Panc1 (cell line): ENCODE measurements around the gene NUBP2.

Source experiments
- POLR2AphosphoS5 ChIP-seq: IDR thresholded peaks from 2 replicates; pipeline ENCODE4 v1.6.1; 2012; ENCODE audit warnings: mild to moderate bottlenecking, low read depth, low read length, moderate library complexity
- TF ChIP-seq, protein P1 (sequence below): fragments of 450-650 bp; IDR thresholded peaks from 2 replicates; pipeline ENCODE4 v1.5.1; 2017; ENCODE audit warnings: mild to moderate bottlenecking

DNA sequence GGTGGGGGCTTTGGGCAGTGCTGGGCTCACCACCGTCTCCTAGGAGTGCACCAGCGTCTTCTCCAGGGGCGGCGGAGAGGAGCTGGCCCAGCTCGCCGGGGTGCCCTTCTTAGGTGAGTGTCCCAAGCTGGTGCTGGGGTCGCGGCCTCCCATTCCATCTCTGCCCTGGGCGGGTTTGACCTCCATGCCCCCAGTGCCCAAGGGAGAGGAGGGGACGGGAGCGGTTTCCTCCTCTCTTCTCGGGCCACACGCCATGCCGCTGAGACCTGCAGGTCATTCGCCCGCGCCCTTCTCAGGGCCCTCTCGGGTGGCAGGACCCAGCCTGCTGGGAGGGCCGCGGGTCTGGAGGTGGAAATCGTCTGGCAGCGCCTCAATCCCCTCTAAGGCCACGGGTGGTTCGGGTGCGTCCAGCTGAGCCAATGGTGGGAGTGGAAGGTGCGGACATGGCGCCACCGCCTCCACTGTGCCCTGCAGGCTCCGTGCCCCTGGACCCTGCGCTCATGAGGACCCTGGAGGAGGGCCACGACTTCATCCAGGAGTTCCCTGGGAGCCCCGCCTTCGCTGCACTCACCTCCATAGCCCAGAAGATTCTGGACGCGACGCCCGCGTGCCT is 5.4 kb downstream of the NUBP2 start:
- TF ChIP-seq, protein P1, sequence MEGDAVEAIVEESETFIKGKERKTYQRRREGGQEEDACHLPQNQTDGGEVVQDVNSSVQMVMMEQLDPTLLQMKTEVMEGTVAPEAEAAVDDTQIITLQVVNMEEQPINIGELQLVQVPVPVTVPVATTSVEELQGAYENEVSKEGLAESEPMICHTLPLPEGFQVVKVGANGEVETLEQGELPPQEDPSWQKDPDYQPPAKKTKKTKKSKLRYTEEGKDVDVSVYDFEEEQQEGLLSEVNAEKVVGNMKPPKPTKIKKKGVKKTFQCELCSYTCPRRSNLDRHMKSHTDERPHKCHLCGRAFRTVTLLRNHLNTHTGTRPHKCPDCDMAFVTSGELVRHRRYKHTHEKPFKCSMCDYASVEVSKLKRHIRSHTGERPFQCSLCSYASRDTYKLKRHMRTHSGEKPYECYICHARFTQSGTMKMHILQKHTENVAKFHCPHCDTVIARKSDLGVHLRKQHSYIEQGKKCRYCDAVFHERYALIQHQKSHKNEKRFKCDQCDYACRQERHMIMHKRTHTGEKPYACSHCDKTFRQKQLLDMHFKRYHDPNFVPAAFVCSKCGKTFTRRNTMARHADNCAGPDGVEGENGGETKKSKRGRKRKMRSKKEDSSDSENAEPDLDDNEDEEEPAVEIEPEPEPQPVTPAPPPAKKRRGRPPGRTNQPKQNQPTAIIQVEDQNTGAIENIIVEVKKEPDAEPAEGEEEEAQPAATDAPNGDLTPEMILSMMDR = no peak
- TF ChIP-seq POLR2AphosphoS5 = no peak
